HG03103 (cell line): ENCODE results near the gene EYS.

Experiments used
- ATAC-seq: cut with Tn5 transposase; IDR thresholded peaks from one replicate; pipeline ENCODE4 v1.9.1; 2021; ENCODE audit warnings: low read depth; ENCODE audit not compliant: unreplicated experiment

Gene EYS

GRCh38 chr6:65259059-65259458, 448.0 kb downstream of the EYS start:
- ATAC-seq = no peak

DNA sequence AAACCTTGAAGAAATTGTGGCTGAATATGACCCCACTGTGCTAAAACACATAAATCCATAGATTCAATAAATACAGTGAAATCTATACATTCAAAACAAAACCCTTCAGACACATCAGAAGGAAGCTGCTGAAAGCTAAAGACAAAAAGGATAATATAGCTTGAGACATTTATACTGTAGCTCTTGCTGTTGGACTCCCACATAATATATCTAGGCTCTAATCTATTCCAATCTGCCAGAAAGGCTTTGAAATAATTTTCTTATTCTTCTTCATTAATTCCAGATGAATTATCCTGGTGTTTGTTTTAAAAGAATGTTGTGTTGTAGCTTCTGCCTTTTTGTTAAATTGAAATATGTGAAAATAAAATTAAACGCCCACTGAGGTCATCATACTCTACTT, 454.0 kb downstream of the EYS start:
- no peak for ATAC-seq

DNA sequence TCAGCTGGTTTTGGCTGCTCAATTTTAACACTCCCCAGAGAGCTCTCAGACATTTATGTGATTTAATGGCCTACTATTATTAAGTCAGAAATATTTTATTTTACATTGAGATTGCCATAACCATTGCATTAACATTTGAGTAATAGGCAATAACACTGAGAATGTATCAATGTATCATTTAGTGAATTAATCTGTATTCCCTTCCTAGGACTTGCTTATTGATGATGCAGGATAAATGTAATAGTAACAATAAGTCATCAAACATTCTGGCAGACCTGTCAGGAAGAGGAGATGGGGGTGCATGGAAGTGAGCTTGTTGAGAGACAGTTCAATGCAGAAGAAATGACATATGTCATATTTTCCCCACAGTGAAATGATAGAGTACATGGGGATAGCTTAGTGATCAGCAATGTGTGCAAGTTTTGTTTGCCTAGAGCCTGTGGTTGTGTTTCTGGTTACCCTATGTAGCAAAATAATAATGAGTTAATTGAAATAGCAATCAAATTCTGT, 458.9 kb downstream of the EYS start:
- no peak for ATAC-seq

GRCh38 chr6:65231616-65232015, 475.4 kb downstream of the EYS start:
- ATAC-seq = no peak

DNA sequence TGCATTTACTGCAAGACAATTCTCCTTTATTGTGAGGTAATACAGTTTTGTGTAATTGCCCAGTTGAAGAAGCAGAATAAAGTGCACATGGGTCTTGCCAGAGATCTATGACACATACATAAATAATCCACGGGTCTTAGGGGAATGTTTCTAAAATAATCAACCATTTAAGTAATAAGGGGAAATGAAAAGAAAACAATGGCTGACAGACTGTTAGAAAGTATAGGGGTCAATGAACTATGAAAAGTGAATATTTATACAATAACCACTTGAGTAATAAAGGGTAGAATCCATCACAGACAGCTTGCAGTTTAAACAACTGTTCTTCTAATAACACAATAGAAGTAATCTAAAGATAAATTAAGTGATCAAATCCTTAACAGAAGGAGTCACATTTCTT, 477.2 kb downstream of the EYS start:
- no peak for ATAC-seq

GRCh38 chr6:65221153-65221552, 485.9 kb downstream of the EYS start:
- ATAC-seq = no peak

- ATAC-seq = no peak
Observed at GRCh38 chr6:65202738-65203137, 504.3 kb downstream of the EYS start.

- ATAC-seq = no peak
Observed at GRCh38 chr6:65199683-65200082, 507.3 kb downstream of the EYS start.

- ATAC-seq = no peak
Observed at GRCh38 chr6:65199121-65199520, 507.9 kb downstream of the EYS start.

- ATAC-seq = no peak
Observed at GRCh38 chr6:65191471-65191870, 515.6 kb downstream of the EYS start.

- ATAC-seq = no peak
Observed at GRCh38 chr6:65189236-65189881, 517.7 kb downstream of the EYS start.

- no peak for ATAC-seq
Observed at GRCh38 chr6:65186826-65187225, 520.2 kb downstream of the EYS start.

GRCh38 chr6:65182681-65183080, 524.3 kb downstream of the EYS start:
- ATAC-seq = no peak

- no peak for ATAC-seq
Observed at GRCh38 chr6:65170273-65170672, 536.8 kb downstream of the EYS start.

DNA sequence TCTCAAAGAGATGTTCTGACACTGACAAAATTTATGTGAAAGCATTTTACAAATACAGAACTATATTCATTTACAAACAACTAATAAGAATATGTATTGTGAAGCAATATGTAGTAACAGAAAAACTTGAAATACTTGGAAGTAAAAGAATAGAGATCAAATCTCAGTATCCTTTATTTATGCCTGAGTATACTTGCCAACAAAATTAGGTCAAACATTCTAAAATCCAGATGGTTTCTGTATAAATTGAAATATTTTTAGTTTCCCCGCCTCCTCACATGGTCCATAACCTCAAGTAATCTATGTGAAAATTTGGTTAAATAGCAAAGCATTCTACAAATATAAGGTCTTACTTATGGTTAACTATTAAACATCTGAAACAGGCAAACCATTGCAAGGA, 545.4 kb downstream of the EYS start:
- no peak for ATAC-seq

DNA sequence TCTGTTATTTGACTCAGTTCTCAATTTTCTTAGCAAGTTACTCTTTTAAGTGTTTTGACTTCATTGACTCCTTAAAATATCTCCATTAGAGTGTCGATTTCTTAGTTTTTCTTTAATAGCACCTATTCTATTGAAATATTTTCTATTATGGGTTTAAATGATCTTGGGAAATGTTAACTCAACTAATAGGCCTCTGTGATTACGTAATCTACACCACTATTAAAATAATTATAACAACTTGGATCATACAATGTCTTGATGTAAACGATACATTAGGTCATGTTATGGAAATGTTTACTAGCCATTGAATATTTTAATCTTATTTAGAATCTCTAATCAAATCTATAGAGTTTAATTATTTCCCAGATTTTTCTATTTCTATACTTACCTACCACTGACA, 550.0 kb downstream of the EYS start:
- ATAC-seq = no peak

DNA sequence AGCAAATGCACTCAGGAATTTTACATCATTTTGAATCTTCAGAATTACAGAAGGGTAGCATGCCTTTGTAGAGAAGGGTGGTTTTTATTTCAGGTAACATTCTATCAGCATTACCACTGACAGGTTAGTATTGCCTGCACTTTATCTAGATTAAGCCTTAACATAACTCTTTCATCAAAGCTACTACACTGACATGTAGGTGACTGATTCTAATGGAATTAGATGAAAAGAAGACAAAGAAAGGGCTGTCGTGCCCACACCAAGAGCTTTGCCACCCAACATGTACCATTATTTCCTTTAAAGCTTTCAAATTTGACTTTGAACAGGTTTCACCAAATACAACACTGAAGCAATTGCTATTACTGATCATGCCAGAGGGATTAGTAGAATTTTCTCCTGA, 551.9 kb downstream of the EYS start:
- no peak for ATAC-seq

GRCh38 chr6:65149841-65150240, 557.2 kb downstream of the EYS start:
- no peak for ATAC-seq

GRCh38 chr6:65148839-65149238, 558.2 kb downstream of the EYS start:
- no peak for ATAC-seq

GRCh38 chr6:65135567-65135966, 571.5 kb downstream of the EYS start:
- ATAC-seq = no peak

- ATAC-seq = no peak
Observed at GRCh38 chr6:65126667-65127066, 580.4 kb downstream of the EYS start.

- no peak for ATAC-seq
Observed at GRCh38 chr6:65123521-65123920, 583.5 kb downstream of the EYS start.
